G401 (cell line): ENCODE measurements around the gene SMIM28. TPM values are rescaled to one million over a fixed set of nuclear protein-coding genes. Genes with fewer than 3 reads are reported as not detected.
"Not testable (repeated sequence)": the region's sequence is repeated elsewhere in the genome, so short reads cannot be mapped to it uniquely, and the experiment has no call there.

Source experiments
- DNase-seq: peaks from one replicate; pipeline ENCODE4 v3.0.0-alpha.2; 2015; ENCODE audit warnings: low spot score
- in situ Hi-C: cut with HindIII; loops from 2 replicates; pipeline ENCODE4 v1.10.0; 2016; ENCODE audit warnings: low sequenced_read_pairs, mixed read lengths
- total RNA-seq: library from RNA; depleted of rRNA; stranded (reverse); fragments of >200 nt; shearing (Covaris generic); gene quantifications from 2 replicates; pipeline ENCODE4 v1.2.3, GENCODE V29; 2014; rRNA removed

The SMIM28 gene
- not detected in 2 replicates for total RNA-seq

DNA sequence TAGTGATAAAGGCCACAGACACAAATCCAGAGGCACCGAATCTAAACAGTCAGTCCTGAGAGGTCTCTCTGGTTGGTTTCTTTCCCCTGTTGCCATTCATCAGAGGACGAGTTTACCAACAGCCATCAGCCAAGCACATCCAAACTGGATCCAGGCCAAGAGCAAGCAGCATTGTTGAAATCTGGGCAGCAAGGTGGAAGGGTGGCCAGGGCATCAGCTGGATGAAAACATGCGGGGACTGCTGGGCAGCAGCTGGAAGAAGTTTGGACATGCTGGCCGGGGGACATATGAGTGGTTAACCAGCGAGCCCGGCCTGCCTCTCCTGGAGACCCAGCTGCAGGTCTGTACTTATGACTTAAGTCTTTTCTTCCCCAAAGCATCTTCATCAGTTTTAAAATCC is at the start of gene SMIM28:
Gene SMIM28, plus strand, starts transcription at position 62 of the 400 bp plus-strand sequence. Its CDS starts 168 bp downstream, at position 230.
- in situ Hi-C loops: no loop called here
- DNase-seq: no peak

DNA sequence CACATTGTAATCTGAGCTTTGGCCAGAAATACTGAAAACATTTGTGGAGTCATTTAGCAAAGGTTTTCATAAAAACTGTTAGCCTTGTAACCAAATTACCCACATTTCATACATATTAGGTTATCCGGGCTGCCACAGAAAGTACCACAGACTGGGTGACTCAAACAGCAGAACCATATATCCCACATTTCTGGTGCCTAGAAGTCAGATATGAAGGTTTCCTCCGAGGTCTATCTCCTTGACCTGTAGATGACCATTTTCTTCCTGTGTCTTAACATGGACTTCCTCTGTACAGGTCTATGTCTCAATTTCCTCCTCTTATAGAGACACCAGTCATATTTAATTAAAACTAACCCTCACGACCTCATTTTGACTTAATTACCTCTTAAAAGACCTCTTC is 49.5 kb upstream of the SMIM28 start:
- in situ Hi-C loops: no loop called here
- no peak for DNase-seq

DNA sequence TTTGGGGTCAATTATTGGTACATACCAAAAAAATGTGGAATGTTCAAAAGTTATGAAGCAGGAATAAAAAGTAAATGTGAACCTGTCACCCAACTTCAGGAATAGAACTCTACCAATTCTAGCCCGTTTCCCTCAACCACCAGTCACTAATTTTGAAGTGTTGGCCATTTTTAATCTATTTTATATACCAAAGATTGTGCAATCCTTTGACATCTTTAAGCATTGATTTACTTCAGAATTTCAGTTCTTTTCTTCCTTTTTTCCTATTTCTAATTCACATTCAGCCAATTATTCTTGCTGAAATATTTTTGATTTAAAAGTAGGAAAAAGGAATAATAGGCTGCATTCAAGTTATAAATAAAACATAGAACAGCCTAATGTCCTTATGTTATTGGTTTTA is 46.9 kb upstream of the SMIM28 start:
- in situ Hi-C loops: no loop called here

DNA sequence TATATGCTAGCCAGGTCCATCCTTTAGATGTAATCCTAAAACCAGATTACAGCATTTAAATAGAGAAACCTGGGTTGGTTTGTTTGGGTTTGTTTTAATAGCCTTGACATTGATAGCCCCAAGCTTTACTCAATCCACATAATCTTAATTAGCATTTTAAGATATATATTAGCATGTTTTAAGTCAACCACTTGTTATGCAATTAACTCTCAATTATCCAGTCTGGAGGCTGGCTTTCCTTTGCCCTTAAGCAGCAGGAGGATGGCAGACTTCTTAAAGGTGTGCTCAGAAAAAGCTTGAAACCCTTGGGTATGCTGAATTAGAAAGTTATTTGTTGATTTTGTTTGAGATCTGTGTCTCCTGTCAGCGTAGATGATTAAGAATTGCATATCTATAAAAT is 46.3 kb upstream of the SMIM28 start:
- no peak for DNase-seq
- in situ Hi-C loops: no loop called here

More for the DNA sequence above, 46.9 kb upstream of the SMIM28 start:
- DNase-seq: no peak

DNA sequence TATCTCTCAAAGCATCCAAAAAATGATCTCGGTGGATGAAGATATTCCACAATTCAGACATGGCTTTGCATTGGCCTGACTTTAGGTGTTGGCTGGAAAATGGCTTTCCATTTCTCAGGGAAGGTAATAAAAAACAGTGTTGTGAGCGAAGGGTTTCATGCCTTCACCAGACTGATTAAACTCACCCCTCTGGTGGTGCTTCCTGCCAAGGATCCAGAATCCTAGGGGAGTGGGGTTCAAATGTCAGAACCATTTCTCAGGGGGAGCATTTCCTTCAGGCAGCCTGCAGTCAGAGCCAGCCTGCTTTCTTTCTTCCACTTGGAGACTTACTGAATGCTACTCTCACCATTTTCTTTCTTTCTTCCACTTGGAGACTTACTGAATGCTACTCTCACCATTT is 45.7 kb upstream of the SMIM28 start:
- in situ Hi-C loops: no loop called here
- no peak for DNase-seq

DNA sequence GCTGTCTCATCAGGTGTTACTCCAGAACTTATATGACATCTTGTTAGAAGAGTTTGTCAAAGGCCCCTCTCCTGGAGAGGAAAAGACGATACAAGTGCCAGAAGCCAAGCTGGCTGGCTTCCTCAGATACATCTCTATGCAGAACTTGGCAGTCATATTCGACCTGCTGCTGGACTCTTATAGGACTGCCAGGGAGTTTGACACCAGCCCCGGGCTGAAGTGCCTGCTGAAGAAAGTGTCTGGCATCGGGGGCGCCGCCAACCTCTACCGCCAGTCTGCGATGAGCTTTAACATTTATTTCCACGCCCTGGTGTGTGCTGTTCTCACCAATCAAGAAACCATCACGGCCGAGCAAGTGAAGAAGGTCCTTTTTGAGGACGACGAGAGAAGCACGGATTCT is 43.7 kb upstream of the SMIM28 start:
- peak; percentile 76 for DNase-seq
- in situ Hi-C loops: no loop called here

DNA sequence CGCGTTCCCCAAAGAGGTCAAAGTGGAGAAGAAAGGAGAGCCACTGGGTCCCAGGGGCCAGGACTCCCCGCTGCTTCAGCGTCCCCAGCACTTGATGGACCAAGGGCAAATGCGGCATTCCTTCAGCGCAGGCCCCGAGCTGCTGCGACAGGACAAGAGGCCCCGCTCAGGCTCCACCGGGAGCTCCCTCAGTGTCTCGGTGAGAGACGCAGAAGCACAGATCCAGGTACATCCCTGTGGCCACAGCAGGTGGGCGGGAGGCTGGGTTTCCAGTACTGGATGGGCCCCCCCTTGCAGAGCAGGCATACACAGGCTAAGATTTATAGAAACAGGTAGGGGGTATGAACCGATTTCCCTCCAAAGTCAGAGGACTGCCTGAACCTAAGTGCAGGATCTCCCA is 42.7 kb upstream of the SMIM28 start:
- in situ Hi-C loops: no loop called here

DNA sequence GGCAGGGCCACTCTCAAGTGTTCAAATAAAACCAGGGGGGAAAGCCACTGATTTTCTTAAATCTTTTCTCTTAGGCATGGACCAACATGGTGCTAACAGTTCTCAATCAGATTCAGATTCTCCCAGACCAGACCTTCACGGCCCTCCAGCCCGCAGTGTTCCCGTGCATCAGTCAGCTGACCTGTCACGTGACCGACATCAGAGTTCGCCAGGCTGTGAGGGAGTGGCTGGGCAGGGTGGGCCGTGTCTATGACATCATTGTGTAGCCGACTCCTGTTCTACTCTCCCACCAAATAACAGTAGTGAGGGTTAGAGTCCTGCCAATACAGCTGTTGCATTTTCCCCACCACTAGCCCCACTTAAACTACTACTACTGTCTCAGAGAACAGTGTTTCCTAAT is 41.5 kb upstream of the SMIM28 start:
- in situ Hi-C loops: no loop called here
- DNase-seq: no peak

More for the DNA sequence above, 42.7 kb upstream of the SMIM28 start:
- no peak for DNase-seq

DNA sequence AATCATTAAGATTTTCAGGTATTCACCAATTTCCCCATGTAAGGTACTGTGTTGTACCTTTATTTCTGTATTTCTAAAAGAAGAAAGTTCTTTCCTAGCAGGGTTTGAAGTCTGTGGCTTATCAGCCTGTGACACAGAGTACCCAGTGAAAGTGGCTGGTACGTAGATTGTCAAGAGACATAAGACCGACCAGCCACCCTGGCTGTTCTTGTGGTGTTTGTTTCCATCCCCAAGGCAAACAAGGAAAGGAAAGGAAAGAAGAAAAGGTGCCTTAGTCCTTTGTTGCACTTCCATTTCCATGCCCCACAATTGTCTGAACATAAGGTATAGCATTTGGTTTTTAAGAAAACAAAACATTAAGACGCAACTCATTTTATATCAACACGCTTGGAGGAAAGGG is 40.6 kb upstream of the SMIM28 start:
- in situ Hi-C loops: no loop called here
- DNase-seq: no peak

DNA sequence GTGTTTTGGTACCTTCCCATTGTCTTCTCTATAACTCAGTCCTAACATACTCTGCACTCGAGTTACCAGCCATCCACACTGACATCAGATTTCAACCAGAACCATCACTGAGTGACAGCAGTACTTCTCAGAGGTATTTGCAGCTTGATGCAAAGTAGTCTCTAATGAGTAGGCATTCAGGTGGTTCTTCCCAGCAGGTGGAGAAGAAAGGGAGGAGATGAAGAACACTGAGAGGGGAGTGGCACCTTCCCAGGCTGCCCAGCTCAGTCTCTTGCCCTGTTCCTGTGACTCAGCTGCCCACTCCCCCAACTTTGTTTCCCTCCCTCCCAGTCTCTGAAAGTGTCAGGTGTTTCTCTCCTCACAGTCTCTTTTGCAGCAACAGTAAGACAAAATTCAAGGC is 38.7 kb upstream of the SMIM28 start:
- in situ Hi-C loops: no loop called here
- DNase-seq: no peak

DNA sequence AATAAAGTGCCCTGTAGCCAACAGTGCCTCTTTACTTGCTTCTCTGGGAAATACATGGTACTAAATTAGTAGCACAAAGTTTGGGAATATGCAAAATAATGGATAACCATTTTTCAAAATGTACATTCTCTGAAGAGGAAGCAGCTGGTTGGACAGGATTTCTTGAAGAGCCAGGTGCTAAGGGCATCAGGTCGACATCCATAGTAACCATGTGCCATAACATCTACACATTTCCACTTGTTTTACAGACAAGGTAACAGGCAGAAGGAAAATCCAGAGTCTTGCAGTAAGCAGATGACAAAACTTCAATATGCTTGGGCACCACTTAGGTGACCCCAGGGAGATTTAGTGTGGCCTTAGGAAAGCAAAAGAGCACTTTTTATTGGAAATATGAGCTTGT is 36.5 kb upstream of the SMIM28 start:
- no peak for DNase-seq
- in situ Hi-C loops: no loop called here

DNA sequence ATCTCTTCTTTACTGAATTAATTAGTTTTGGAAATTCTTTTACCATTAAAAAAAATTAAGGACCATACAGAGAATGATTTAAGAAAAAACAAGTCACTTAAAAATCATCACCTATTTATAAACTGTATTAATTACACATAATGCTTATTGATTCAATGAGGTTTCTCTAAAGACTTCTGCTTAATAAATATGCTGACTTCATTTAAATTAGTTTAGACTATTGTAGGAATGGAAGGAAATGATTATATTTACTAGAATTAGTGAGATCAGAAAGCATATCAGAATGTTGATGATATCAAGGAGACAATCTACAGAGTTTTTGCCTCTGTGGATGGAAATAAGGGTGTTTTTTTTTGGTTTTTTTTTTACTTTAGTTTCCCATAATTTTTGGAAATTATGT is 34.6 kb upstream of the SMIM28 start:
- in situ Hi-C loops: no loop called here

DNA sequence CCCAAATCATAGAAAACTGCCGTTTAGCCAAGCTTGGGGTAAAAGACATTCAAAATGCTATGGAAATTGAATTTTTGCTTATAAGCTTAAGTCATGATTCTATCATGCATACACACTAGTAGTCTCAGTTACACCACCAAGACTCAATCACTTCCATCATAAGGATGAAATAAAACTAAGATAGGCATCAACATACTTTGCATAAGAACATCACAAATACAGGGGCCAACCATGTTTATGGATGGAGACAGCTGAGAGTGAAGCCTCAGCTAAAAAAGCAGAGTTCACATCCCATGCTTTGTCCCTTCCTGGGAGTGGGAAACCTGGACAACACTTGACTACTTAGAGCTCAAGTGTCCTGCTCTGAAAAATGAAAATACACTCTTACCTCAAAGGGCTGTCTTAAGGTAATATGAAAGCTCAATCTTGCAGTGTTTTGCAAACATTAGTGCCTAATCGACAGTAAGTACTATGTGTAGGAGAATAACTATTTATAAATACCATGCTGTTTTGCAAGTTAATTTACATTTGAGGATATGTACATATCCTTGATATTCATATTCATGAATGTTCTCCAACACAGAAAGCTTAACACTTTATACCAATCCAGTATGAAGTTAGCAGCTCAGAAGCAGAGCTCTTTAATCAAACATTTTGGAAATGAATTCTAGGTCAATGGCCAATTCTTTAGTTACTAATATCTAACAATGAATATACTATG is 32.0 kb upstream of the SMIM28 start:
- in situ Hi-C loops: no loop called here

More for the DNA sequence above, 34.6 kb upstream of the SMIM28 start:
- DNase-seq: no peak

DNA sequence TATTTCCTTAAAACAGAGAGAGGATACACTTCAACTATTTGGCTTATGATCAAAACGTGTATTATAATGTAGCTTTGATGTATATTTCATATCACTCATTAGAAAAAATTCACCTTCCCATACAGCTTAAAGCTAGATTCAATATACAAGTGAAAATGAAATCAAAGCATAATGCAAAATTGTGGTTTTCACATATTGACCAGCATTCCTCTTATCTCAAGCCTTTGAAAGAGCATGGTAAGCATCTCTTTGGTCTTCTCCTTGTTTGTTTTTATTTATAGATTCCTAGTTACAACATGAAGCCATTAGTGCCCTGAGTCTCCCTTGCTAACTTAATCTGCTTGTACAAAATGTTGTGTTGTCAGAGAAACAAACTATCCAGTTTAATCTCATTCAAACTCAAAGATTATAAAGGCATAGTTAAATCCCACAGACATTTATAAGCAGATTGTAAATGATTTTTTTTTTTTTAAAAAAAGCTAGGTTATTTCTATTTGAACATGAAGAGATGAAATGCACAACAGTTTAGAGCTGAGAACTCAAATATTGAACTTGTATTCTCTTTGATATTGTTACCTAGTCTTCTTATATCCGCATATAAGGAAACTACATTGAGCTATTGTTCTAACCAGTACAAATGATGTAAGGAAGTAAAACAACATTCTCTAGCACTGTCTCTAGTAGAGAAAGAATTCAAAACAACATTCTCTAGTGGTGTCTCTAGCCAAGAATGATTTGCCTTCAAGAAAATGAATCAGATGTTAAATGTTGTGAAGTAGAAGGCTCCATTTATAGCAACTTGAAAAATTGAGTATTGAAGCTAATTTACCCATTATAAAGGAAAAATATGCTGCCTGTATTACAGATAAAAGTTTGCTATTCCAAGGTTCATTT is 31.2 kb upstream of the SMIM28 start:
- in situ Hi-C loops: no loop called here

More for the DNA sequence above, 32.0 kb upstream of the SMIM28 start:
- DNase-seq: no peak

DNA sequence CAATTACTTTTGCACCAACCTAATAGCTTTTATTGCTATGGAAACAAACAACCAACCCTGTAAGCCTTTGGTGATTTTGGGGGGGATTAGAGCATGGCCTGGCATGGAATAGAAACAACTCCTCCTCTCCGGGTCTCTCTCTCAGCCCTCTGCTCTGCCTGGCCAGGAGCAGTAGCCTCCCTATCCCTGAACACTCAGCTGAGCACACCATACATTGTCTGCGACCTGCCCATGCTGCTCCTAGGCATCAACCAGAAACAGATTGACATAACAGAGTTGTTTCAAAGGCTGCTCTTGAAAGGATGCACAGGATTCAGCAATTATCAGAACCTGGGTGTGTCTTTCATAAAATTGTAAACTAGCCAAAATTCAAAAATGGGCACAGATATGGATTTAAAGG is 29.8 kb upstream of the SMIM28 start:
- in situ Hi-C loops: no loop called here
- no peak for DNase-seq

More for the DNA sequence above, 31.2 kb upstream of the SMIM28 start:
- no peak for DNase-seq

DNA sequence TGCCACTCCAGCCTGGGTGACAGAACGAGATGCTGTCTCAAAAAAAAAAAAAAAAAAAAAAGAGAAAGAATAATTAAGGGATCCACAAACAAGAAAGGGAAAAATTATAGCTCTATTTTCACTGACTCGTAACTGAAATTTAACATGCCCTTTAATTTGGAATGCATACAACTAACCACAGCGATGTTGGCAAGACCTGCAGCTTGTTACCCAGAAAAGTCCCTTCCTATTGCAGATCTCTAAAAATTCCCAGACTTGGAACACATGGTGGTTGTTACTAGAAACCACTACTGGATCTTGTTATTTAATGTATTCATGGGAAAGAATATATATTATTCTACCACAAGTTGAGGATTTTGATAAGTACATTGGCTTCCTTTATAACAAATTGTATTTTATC is 27.8 kb upstream of the SMIM28 start:
- DNase-seq: peak; percentile 63
- in situ Hi-C loops: no loop called here

DNA sequence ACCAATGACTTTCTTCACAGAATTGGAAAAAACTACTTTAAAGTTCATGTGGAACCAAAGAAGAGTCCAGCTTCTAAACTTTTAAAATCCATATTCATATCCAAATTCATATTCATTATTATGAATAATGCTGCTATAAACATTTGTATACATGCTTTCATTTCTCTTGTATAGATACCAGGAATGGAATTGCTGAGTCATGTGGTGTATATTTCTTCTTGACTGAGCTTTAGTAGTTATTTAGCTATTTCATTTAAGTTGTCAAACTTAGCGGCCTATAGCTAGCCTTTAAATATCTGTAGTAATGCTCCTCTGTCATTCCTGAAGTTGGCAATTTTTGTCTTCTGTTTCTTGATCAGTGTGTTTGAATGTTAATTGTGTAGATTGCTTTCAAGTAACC is 19.8 kb upstream of the SMIM28 start:
- in situ Hi-C loops: no loop called here

DNA sequence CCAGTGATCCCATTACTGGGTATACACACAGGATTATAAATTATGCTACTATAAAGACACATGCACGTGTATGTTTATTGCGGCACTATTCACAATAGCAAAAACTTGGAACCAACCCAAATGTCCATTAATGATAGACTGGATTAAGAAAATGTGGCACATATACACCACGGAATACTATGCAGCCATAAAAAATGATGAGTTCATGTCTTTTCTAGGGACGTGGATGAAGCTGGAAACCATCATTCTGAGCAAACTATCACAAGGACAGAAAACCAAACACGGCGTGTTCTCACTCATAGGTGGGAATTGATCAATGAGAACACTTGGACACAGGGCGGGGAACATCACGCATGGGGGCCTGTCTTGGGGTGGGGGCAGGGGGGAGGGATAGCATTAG is 9.0 kb upstream of the SMIM28 start:
- DNase-seq, in situ Hi-C loops: not testable (repeated sequence)

More for the DNA sequence above, 19.8 kb upstream of the SMIM28 start:
- no peak for DNase-seq

DNA sequence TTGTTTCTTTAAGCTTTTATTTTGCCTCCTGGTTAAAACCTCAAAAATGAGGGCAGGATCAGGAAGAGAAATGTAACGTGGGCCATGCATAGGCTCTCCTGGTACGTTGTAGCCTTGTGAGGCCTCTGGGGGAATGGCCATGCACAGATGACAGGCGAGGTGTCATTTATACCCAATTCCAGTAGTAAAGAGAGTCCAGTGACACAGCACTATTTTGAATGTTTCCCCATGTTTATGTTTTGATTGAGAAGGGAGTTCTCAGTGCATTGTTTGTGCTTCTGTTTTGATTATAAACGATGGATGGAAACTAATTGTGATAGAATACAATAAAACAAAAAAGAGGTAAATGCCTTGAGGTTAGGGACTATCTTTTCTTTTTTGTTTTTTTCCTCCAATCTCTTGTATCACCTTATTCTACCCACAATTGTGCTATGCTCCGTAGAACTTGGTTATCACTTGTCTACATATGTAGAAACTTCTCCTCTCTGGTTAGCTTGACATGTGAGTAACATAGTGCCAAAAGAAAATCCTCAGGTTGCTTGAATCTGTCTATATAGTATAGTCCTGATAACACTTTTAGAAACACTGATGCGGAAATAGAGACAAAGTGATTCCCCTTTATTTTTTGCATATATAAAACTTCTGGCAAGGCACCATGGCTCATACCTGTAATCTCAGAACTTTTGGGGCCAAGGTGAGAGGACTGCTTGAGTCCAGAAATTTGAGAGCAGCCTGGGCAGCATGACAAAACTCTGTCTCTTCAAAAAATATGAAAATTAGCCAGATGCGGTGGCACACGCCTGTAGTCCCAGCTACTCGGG is 6.9 kb upstream of the SMIM28 start:
- DNase-seq: no peak
- in situ Hi-C loops: no loop called here

DNA sequence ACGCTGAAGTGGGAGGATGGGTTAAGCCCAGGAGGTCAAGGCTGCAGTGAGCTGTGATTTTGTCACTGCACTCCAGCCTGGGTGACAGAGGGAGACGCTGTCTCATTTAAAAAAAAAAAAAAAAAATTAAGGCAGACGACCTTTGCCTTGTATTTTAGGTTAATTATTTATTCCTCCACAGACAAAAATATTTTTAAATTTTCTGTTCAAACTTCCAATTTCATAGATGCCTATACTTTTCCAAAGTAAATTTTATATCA is 6.3 kb upstream of the SMIM28 start:
- in situ Hi-C loops: no loop called here
- DNase-seq: no peak
